ENCODE data around the gene SPAG5.
A peak's percentile ranks its signal among the peaks of the same experiment; 100 is the strongest.

Gene SPAG5, protein sequence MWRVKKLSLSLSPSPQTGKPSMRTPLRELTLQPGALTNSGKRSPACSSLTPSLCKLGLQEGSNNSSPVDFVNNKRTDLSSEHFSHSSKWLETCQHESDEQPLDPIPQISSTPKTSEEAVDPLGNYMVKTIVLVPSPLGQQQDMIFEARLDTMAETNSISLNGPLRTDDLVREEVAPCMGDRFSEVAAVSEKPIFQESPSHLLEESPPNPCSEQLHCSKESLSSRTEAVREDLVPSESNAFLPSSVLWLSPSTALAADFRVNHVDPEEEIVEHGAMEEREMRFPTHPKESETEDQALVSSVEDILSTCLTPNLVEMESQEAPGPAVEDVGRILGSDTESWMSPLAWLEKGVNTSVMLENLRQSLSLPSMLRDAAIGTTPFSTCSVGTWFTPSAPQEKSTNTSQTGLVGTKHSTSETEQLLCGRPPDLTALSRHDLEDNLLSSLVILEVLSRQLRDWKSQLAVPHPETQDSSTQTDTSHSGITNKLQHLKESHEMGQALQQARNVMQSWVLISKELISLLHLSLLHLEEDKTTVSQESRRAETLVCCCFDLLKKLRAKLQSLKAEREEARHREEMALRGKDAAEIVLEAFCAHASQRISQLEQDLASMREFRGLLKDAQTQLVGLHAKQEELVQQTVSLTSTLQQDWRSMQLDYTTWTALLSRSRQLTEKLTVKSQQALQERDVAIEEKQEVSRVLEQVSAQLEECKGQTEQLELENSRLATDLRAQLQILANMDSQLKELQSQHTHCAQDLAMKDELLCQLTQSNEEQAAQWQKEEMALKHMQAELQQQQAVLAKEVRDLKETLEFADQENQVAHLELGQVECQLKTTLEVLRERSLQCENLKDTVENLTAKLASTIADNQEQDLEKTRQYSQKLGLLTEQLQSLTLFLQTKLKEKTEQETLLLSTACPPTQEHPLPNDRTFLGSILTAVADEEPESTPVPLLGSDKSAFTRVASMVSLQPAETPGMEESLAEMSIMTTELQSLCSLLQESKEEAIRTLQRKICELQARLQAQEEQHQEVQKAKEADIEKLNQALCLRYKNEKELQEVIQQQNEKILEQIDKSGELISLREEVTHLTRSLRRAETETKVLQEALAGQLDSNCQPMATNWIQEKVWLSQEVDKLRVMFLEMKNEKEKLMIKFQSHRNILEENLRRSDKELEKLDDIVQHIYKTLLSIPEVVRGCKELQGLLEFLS

DNA sequence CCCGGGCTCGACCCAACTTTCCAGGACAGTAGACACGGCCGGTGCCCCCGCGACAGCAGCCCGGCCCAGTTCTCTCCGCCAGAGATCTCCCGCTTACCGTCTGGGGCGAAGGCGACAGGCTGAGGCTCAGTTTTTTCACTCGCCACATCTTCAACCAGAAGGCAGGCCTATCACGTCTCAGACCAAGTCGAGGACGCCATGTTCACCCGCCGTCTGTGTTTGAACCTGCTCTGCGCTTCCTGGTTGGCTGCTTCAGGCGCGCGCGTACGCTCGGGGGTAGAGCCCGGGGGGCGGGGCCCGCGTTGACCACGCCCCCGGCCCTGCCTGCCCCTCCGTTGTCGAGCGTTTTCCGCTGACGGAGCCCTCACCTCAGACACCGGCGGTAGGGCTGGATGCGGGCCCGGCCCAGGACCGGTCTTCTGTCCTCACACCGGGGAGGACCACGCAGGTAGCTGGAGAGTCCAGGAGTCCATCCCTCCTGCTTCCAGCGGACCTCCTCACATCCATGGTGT lies at the start of gene SPAG5:
SPAG5 (minus strand) TSS at position 227 of the 512 bp plus-strand sequence; CDS start at position 148, 79 bp downstream.
- peak; percentile 65 to 67 for DNase-seq (ENCODE audit: low read depth in 2 of 2)

GRCh38 chr17:28646039-28646754 lies 47.4 kb upstream of the SPAG5 start:
- DNase-seq (ENCODE audit: low read depth in 2 of 2) = no peak

DNA sequence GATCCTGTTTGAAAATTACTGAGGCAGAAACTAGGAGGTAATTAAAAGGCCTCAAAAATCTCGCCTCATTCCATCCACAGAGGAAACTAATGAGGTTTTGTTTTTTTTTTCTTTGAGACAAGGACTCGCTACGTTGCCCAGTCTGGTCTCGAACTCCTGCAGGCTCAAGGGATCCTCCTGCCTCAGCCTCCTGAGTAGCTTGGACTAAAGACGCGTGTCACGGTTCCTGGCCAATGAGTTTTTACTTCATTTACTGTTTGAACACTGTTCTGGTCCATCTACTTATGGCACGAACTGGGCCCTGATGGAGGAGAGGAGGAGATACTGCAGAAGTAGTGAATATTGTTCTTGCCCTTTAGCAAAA lies 46.7 kb upstream of the SPAG5 start:
- DNase-seq (ENCODE audit: low read depth in 2 of 2) = no peak

DNA sequence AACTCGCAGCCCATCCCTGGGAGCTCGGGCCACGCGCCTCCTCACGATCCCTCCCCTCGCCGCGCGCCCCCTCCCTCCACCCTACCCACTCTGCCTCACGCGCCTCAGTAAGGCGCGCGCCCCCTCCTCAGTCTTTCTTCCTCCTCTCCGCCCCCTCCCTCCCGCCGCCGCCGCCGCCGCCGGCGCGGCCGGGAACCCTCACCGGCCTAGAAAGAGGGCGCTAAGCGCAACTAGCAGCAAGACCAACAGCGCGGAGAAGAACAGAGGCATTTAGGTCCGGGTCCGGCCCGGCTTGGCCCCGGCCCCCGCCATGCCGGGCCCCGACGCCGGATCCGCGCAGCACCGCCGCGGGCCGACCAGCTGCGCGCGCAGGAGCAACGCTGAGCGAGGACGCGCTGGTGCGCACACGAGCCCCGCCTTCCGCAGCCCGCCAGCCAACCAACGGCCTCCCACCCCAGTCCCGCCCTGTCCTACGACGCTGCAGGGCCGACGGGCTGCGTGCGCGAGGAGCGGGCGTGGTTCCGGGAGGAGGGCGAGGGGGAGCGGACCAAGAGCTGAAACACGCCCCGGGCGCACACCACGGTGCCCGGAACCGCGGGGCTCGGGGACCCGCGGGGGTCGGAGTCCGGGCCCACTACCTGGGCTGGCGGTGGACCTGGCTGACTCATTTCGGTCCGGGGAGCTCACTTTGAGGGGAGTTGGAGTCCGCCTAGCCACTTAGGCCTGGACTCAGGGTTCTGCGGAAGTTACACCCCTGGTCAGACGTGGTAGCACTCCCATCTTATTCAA lies 46.2 kb upstream of the SPAG5 start, which contains the start of gene BLTP2:
BLTP2 (minus strand) TSS at position 372 of the 789 bp plus-strand sequence; CDS start at position 270, 102 bp downstream.
- DNase-seq (ENCODE audit: low read depth in 2 of 2) = peak; percentile 77 to 82

DNA sequence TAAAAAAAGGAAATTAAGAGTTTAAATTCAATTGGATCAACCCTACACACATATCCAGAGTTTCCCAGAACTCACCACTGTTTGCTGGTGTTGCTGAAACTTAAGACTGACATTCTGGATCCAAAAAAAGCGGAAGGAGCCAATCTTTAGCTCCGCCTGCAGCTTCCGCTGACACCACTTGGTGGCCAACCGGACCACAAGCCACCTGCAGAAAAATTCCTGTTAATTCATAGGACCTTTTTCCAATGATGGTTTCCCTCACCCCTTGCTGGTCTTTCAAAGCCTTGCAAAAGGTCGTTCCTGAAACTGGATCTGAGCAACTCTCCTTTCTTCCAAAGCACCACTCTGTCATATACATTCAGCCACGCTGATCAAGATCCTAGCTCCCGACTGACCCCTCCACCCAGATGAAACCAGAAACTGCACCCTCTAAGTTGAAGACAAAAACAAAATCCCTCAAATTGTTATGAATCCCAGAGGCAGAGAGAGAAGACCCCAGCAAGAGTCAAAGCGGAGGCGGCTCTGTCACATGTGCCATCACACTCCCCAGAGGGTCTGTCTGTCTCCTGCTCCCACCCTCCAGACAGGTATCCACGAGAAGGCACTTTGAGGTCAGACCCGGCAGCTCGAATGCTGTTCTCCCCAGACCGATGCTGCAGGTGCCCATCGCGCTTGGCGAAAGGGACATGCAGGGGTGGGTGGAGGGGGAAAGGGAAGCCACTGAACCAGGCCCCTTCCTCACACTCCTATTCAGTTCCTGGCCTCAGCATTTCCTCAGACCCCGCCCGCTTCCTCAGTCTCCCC lies 45.4 kb upstream of the SPAG5 start:
- no peak for DNase-seq (ENCODE audit: low read depth in 2 of 2)

- no peak for DNase-seq (ENCODE audit: low read depth in 2 of 2)
Observed at GRCh38 chr17:28641579-28641978, 42.8 kb upstream of the SPAG5 start.

- no peak for DNase-seq (ENCODE audit: low read depth in 2 of 2)
Observed at GRCh38 chr17:28635506-28635905, 36.7 kb upstream of the SPAG5 start.

DNA sequence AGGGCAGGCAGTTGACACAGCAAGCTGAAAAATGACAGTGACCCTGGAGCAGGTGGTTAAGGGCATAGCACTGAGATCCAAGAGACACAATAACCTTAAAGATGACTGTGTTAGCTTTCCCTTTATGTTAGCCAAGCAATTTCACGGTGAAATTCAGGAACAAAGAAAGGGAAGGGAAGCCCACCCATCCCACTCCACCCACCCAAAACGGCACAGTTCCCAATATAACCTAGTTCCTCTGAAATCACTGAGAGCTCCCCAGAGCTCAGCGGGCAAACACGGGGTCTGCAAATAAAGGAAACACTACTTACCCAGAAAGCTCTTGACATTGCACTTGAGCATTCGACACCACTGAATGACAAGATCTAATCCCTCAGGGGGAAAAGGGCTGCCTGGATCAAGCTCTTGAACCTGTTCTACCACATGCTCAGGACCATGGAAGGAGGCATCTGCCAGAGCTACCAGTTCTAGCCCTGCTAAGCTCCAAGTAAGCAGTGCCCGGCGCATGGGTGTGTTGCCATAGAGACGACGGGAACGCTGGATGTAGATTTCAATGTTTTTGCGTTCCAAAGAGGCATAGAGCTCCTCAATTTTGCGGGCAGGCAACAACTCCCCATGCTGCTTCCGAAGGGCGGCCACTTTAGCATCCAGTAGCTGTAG lies 35.5 kb upstream of the SPAG5 start:
- no peak for DNase-seq (ENCODE audit: low read depth in 2 of 2)

- no peak for DNase-seq (ENCODE audit: low read depth in 2 of 2)
Observed at GRCh38 chr17:28626818-28627217, 28.0 kb upstream of the SPAG5 start.

- no peak for DNase-seq (ENCODE audit: low read depth in 2 of 2)
Observed at GRCh38 chr17:28624148-28624547, 25.3 kb upstream of the SPAG5 start.

DNA sequence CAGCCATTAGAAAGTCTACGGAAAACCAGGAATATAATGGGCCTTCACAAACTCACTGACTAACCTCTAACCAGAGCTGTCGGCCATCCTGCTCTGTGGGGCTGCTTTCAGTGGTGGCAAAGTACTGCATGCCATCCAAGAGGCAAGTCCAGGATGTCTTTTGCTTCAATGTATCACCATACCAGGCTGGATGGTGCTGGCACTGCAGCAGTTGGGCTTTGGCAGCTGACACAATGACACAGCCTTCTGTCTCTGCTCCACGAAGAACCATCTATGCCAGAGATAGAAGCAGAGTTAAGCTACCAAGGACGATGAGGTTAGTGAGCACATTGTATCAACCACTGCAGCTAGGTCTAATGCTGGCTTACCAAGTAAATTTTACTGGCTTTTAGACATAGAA lies 24.9 kb upstream of the SPAG5 start:
- DNase-seq (ENCODE audit: low read depth in 2 of 2) = no peak

GRCh38 chr17:28622186-28622585 lies 23.4 kb upstream of the SPAG5 start:
- DNase-seq (ENCODE audit: low read depth in 2 of 2) = no peak

DNA sequence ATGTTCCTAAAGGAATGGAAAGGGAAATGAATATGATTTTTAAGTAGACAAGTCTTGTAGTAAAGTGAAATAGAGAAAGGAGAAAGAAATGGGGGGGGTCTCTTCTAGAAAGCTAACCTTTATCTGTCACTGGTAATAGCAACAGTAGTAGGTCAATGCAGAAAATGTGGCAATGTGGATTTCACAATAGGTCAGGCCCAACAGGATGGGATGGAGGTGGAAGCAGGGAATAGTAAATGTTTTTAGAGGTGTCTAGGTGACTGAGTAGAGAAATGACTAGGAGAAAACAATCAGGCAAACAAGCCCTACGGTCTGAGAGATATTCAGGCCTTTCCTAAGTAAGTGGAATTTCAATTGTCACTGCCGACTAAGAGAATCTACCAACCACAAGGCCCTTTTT lies 21.2 kb upstream of the SPAG5 start:
- DNase-seq (ENCODE audit: low read depth in 2 of 2) = no peak

- no peak for DNase-seq (ENCODE audit: low read depth in 2 of 2)
Observed at GRCh38 chr17:28618464-28618863, 19.6 kb upstream of the SPAG5 start.

DNA sequence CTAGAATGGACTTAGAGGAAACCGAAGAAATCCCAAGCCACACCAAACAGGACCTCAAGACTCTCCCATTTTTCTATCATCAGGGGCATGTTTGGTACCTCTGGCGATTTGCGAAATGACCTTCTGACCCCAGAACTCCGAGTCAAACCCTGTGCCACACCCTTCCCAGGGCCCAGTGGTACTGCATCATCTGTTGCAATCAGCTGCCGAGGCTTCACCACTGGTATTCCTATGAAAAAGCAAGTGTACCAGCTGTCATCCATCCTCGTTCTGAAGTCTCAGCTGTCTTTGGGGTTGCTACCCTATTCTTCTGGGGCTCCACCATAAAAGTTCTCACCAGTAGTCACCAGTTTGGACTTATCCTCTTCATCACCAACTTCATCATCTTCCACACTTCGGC lies 17.5 kb upstream of the SPAG5 start:
- no peak for DNase-seq (ENCODE audit: low read depth in 2 of 2)

DNA sequence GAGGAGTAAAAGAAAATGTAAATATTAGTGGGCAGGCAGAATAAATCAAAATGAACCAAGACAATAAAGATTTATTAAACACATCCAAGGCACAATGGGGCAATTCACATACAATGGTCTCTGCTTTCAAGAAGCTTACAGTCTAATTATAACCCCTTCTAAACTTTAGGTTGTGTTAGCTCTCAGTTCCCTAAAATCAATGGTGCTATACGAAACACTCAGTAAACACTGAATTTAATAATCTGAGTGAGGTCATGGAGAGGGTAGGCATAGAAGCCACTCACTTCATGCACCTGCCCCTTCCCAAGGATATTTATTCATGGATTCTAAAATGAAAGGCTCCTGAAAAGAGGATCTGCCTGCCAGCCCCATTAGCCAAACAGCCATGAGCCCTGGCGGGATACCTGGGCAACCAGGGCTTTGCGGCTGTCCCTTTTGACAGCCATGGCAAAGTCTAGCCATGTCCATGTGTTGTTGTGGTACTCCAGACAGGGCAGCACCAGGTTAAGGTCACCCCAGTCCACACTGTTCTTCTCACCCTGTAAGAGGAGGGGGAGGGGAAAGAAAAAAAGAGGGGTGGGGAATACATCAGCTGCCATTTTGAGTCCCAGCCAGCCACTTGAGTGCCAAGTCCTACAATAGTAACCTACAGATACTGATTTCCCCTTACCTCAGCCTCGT lies 16.6 kb upstream of the SPAG5 start:
- DNase-seq (ENCODE audit: low read depth in 2 of 2) = no peak

DNA sequence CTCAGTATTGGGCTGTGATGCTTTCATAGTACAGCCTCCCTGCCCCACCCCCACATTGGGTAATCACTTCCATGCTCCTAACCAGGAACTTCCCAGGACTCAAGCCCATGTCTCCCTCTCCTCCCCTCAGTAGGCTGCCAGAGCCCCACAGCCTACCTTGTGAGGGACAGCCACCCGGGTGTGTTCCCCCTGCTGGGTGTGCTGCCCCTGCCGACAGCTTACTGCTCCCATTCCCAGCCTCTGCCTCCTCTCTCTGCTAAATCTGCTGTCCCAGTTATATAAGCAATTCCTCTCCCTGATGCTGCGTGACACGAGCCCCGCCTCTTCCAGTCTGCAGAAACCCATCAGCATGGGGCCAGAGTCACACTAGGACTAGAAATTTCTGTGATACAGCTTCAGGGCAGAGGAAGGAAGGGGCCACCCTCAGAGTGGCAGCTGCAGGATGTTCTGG lies 15.1 kb upstream of the SPAG5 start, which contains the start of gene RSKR:
RSKR (minus strand) TSS at position 255 of the 451 bp plus-strand sequence; CDS start at position 231, 24 bp downstream.
- DNase-seq (ENCODE audit: low read depth in 2 of 2) = no peak
